Measurements from ENCODE around the gene MAPK14. TPM values are rescaled to one million over a fixed set of nuclear protein-coding genes. Genes with fewer than 3 reads are reported as not detected.

MAPK14 gene
- total and polyA plus RNA-seq, 10 of the 15 experiments (the other 5 are each of a cell fraction or from before 2014, with no cell fraction given): 12.5 to 59.5 (median 43.0) TPM

DNA sequence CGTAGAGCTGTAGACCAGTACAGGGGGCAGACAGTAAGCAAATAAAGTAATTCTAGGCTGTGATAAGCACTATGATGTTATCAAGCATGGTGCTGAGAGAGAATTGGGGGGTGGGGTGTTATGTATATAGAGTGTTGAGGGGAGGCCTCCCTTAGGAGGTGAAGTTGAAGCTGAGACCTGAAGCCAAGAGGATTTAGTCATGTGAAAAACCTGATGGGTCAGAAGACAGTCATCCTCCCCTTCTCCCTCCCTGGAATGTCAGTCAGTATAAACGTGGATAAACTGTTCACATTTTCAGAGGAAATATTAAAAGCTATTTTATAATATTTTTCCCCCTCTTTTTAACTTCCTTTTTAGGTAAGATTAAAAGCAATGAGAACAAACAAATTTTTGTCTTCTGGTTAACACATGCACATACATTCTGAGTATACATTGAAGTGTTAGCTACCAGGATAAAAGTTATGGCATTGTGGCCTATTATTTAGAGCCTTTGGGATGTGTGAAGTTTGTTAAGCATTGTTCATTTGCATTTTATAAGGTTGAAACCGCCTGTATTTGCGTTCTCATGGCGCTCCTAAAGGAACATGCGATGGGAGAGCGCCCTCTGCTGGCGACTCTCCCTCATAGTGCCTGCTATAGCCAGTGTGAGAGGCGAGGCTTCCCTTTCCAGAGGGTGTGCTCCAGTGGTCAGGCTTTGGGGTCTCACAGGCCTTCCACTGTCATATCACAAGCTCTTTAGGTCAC, 67.3 kb downstream of the MAPK14 start (continued):
- TF ChIP-seq, protein P1, sequence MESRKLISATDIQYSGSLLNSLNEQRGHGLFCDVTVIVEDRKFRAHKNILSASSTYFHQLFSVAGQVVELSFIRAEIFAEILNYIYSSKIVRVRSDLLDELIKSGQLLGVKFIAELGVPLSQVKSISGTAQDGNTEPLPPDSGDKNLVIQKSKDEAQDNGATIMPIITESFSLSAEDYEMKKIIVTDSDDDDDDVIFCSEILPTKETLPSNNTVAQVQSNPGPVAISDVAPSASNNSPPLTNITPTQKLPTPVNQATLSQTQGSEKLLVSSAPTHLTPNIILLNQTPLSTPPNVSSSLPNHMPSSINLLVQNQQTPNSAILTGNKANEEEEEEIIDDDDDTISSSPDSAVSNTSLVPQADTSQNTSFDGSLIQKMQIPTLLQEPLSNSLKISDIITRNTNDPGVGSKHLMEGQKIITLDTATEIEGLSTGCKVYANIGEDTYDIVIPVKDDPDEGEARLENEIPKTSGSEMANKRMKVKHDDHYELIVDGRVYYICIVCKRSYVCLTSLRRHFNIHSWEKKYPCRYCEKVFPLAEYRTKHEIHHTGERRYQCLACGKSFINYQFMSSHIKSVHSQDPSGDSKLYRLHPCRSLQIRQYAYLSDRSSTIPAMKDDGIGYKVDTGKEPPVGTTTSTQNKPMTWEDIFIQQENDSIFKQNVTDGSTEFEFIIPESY (IDR thresholded peaks at IDR 0.05): no peak
- TF ChIP-seq RCOR1 (conservative IDR thresholded peaks at IDR 0.05; ENCODE audit: low read depth, low read length): no peak
- no peak for TF ChIP-seq SUPT20H (IDR thresholded peaks at IDR 0.05; ENCODE audit: borderline replicate concordance, control insufficient read depth, low read depth, low read length)
- TF ChIP-seq CBX5 (IDR thresholded peaks at IDR 0.05; ENCODE audit: low read depth): no peak
- peak; percentile 43; the same call in 1 of the 2 replicates for TF ChIP-seq RB1 (IDR thresholded peaks at IDR 0.05; ENCODE audit: borderline replicate concordance)
- no peak for TF ChIP-seq BHLHE40 (IDR thresholded peaks at IDR 0.05; ENCODE audit: borderline replicate concordance in 1 of 2, low read depth in 2 of 2, low read length in 1 of 2)
- peak; percentile 94 for TF ChIP-seq SMC3 (IDR thresholded peaks at IDR 0.05; ENCODE audit: borderline replicate concordance, low read length)
